Glutamatergic neuron (in vitro differentiated cells): ENCODE data around the gene NOS1AP. TPM values are rescaled to one million over a fixed set of nuclear protein-coding genes. Genes with fewer than 3 reads are reported as not detected.

Experiments used
- DNase-seq: peaks from one replicate; pipeline ENCODE4 v3.0.0; 2022
- H3K27ac Mint-ChIP-seq: one replicate; pipeline ENCODE4 v1.8.0; 2020; ENCODE audit warnings: mild to moderate bottlenecking, mixed read lengths, inconsistent platforms; ENCODE audit not compliant: unreplicated experiment
- H3K27me3 Mint-ChIP-seq: one replicate; pipeline ENCODE4 v1.8.0; 2020; ENCODE audit warnings: mild to moderate bottlenecking, moderate library complexity, mixed read lengths, inconsistent platforms; ENCODE audit not compliant: unreplicated experiment
- H3K36me3 Mint-ChIP-seq: one replicate; pipeline ENCODE4 v1.8.0; 2020; ENCODE audit warnings: mild to moderate bottlenecking, mixed read lengths, inconsistent platforms; ENCODE audit not compliant: unreplicated experiment
- H3K4me1 Mint-ChIP-seq: one replicate; pipeline ENCODE4 v1.8.0; 2020; ENCODE audit warnings: mild to moderate bottlenecking, low read depth, mixed read lengths, inconsistent platforms; ENCODE audit not compliant: unreplicated experiment
- H3K4me3 Mint-ChIP-seq: one replicate; pipeline ENCODE4 v1.8.0; 2020; ENCODE audit warnings: mild to moderate bottlenecking, mixed read lengths, inconsistent platforms; ENCODE audit not compliant: unreplicated experiment
- H3K9me3 Mint-ChIP-seq: one replicate; pipeline ENCODE4 v1.8.0; 2020; ENCODE audit warnings: mild to moderate bottlenecking, moderate library complexity, mixed read lengths, inconsistent platforms; ENCODE audit not compliant: unreplicated experiment
- CTCF ChIP-seq: fragments of 200-600 bp; sonication (generic); IDR thresholded peaks from one replicate; pipeline ENCODE4 v1.5.0; 2021; ENCODE audit not compliant: partially characterized antibody, unreplicated experiment
- total RNA-seq: library from RNA; stranded (reverse); fragmentation: NEBNext Ultra II Directional; extraction: Animal tissue kit (Norgen Biotek cat#: 25700); gene quantifications from one replicate; pipeline ENCODE4 v1.2.1, GENCODE V29; 2021; ENCODE audit not compliant: unreplicated experiment

Gene NOS1AP
- total RNA-seq, 1 donor from 2014 or later = 12.7 TPM

- no peak for TF ChIP-seq CTCF
- peaks cover 6% of the 10 kb centered on the region for H3K9me3 Mint-ChIP-seq
- peaks cover 29% of the 10 kb centered on the region for H3K4me1 Mint-ChIP-seq
- no peak for DNase-seq
- no peak overlapping the region for H3K4me3 Mint-ChIP-seq
- no peak overlapping the region for H3K27ac Mint-ChIP-seq
- no peaks in the 10 kb centered on the region for H3K36me3 Mint-ChIP-seq
- H3K27me3 Mint-ChIP-seq = peaks cover 1% of the 10 kb centered on the region
Observed at GRCh38 chr1:162212713-162213112, 143.2 kb downstream of the NOS1AP start.

DNA sequence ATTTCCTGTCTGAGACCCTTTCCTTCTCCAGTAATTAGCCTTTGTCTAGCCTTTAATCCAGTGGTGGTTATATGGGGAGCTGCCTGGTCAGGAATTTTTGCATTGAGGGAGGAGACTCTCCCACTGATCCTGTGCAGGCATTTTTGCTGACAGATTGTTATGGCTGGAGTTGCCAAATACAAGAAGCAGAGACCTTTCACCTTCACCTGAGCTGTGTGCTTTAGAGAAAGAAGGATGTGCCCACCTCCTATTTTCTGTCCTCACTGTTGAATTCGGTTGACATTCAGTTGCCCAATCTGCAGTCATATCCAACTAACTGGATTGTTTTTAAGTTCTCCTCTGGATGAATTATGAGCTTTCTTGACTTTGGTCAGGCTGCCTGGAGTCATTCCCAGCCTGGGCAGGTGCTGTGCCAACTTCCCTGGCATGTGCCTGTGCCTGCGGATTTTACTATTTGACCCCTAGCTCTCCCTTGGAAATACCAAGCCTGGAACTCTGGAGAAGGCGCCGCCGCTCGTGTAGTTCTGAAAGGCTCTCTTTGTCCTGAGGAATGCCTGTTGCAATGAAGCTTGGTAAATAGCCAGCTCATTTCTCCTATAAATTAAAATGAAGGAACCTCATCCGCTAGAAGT lies 143.9 kb downstream of the NOS1AP start:
- H3K4me3 Mint-ChIP-seq = no peak overlapping the region
- peaks cover 2% of the 10 kb centered on the region for H3K27me3 Mint-ChIP-seq
- H3K9me3 Mint-ChIP-seq = peaks cover 6% of the 10 kb centered on the region
- TF ChIP-seq CTCF = no peak
- H3K36me3 Mint-ChIP-seq = no peaks in the 10 kb centered on the region
- H3K27ac Mint-ChIP-seq = no peak overlapping the region
- peaks cover 31% of the 10 kb centered on the region for H3K4me1 Mint-ChIP-seq
- no peak for DNase-seq

GRCh38 chr1:162214202-162214601 lies 144.7 kb downstream of the NOS1AP start:
- H3K27ac Mint-ChIP-seq = no peak overlapping the region
- peaks cover 37% of the 10 kb centered on the region for H3K4me1 Mint-ChIP-seq
- no peak overlapping the region for H3K4me3 Mint-ChIP-seq
- DNase-seq = no peak
- peaks cover 2% of the 10 kb centered on the region for H3K27me3 Mint-ChIP-seq
- peaks cover 6% of the 10 kb centered on the region for H3K9me3 Mint-ChIP-seq
- H3K36me3 Mint-ChIP-seq = no peaks in the 10 kb centered on the region
- TF ChIP-seq CTCF = no peak

GRCh38 chr1:162215902-162216301 lies 146.4 kb downstream of the NOS1AP start:
- Mint-ChIP-seq H3K4me3 (peak overlapping the region; percentile 17), H3K36me3 (no peaks in the 10 kb centered on the region), H3K27me3 (peaks cover 5% of the 10 kb centered on the region), H3K9me3 (peaks cover 6% of the 10 kb centered on the region), H3K27ac (peak overlapping the region; percentile 40), H3K4me1 (peaks cover 33% of the 10 kb centered on the region)
- DNase-seq = no peak
- TF ChIP-seq CTCF = no peak

- Mint-ChIP-seq H3K4me3 (no peak overlapping the region), H3K4me1 (peaks cover 32% of the 10 kb centered on the region), H3K27me3 (peaks cover 5% of the 10 kb centered on the region), H3K27ac (no peak overlapping the region), H3K36me3 (no peaks in the 10 kb centered on the region), H3K9me3 (peaks cover 7% of the 10 kb centered on the region)
- no peak for TF ChIP-seq CTCF
- no peak for DNase-seq
Observed at GRCh38 chr1:162216604-162217003, 147.1 kb downstream of the NOS1AP start.
